Subcutaneous adipose tissue (tissue), 4 donors: Measurements from ENCODE around the gene FGF14. TPM values are rescaled to one million over a fixed set of nuclear protein-coding genes. Genes with fewer than 3 reads are reported as not detected.

Source experiments
- CTCF ChIP-seq: fragments of 450-650 bp; IDR thresholded peaks from one replicate; pipeline ENCODE4 v1.5.1; 2016; ENCODE audit warnings: low read depth, mild to moderate bottlenecking, control low read depth, antibody characterized with exemption, moderate library complexity
- total RNA-seq, 4 donors: library from RNA; depleted of rRNA; stranded (reverse); fragments of >200 nt; gene quantifications; one replicate each; pipeline ENCODE4 v1.1.0, GENCODE V29; 2016

The FGF14 gene
- total RNA-seq, 4 donors from 2014 or later, result 0.17 to 3.6 (median 0.93) TPM

GRCh38 chr13:101829484-101829883 lies 572.4 kb downstream of the FGF14 start:
- TF ChIP-seq CTCF, result no peak

- no peak for TF ChIP-seq CTCF
These were observed 573.7 kb downstream of the FGF14 start for GRCh38 chr13:101828119-101828518.

GRCh38 chr13:101817898-101818297 lies 584.0 kb downstream of the FGF14 start:
- TF ChIP-seq CTCF, result no peak

- no peak for TF ChIP-seq CTCF
These were observed 590.0 kb downstream of the FGF14 start for GRCh38 chr13:101811881-101812280.

GRCh38 chr13:101811284-101811839 lies 590.5 kb downstream of the FGF14 start:
- no peak for TF ChIP-seq CTCF

- no peak for TF ChIP-seq CTCF
These were observed 602.7 kb downstream of the FGF14 start for GRCh38 chr13:101799196-101799595.

- no peak for TF ChIP-seq CTCF
These were observed 603.4 kb downstream of the FGF14 start for GRCh38 chr13:101798437-101798836.
